Smooth muscle cell (in vitro differentiated cells): ENCODE data around the gene CCNG1. TPM values are rescaled to one million over a fixed set of nuclear protein-coding genes. Genes with fewer than 3 reads are reported as not detected.
A peak's percentile ranks its signal among the peaks of the same experiment; 100 is the strongest.

Experiments used
- DNase-seq: peaks from one replicate; lab custom pipeline; 2025; ENCODE audit not compliant: unreplicated experiment; lab: John Stamatoyannopoulos, UW
- H2AFZ ChIP-seq: fragments of 200-600 bp; sonication (generic); 2 replicates; pipeline ENCODE4 v1.6.0; 2016; ENCODE audit warnings: antibody characterized with exemption, low read depth, mild to moderate bottlenecking
- H3F3A ChIP-seq: fragments of 200-600 bp; sonication (generic); 2 replicates; pipeline ENCODE4 v1.6.0; 2017; ENCODE audit warnings: antibody characterized with exemption, low read depth
- H3K27ac ChIP-seq: fragments of 200-600 bp; sonication (generic); 2 replicates; pipeline ENCODE4 v1.5.1; 2016; ENCODE audit warnings: low read depth, mild to moderate bottlenecking
- H3K27me3 ChIP-seq: fragments of 200-600 bp; sonication (generic); 2 replicates; pipeline ENCODE4 v1.6.1; 2016; ENCODE audit warnings: low read depth, mild to moderate bottlenecking
- H3K36me3 ChIP-seq: fragments of 200-600 bp; sonication (generic); 2 replicates; pipeline ENCODE4 v1.5.1; 2016; ENCODE audit warnings: low read depth
- H3K4me1 ChIP-seq: fragments of 200-600 bp; sonication (generic); 2 replicates; pipeline ENCODE4 v1.5.1; 2016; ENCODE audit warnings: low read depth
- H3K4me2 ChIP-seq: fragments of 200-600 bp; sonication (generic); 2 replicates; pipeline ENCODE4 v1.6.0; 2016; ENCODE audit warnings: mild to moderate bottlenecking
- H3K4me3 ChIP-seq: fragments of 200-600 bp; sonication (generic); 2 replicates; pipeline ENCODE4 v1.5.1; 2016; ENCODE audit warnings: mild to moderate bottlenecking
- H3K79me2 ChIP-seq: fragments of 200-600 bp; sonication (generic); 2 replicates; pipeline ENCODE4 v1.6.0; 2016; ENCODE audit warnings: low read depth, mild to moderate bottlenecking
- H3K9ac ChIP-seq: fragments of 200-600 bp; sonication (generic); 2 replicates; pipeline ENCODE4 v1.6.0; 2016; ENCODE audit warnings: low read depth
- H3K9me3 ChIP-seq: fragments of 200-600 bp; sonication (generic); replicated peaks from 2 replicates; pipeline ENCODE4 v1.5.1; 2016; ENCODE audit warnings: low read depth
- H4K20me1 ChIP-seq: fragments of 200-600 bp; sonication (generic); 2 replicates; pipeline ENCODE4 v1.6.0; 2016; ENCODE audit warnings: low read depth
- CTCF ChIP-seq: fragments of 200-600 bp; sonication (generic); IDR thresholded peaks from 2 replicates; pipeline ENCODE4 v1.5.1; 2017; ENCODE audit warnings: borderline replicate concordance, mild to moderate bottlenecking, antibody characterized with exemption; ENCODE audit not compliant: insufficient read depth, poor library complexity, severe bottlenecking
- WGBS: methylation state at CpG from one replicate; pipeline ENCODE4 v1.1.7; 2016; ENCODE audit warnings: low lambda C conversion rate; 5-methylcytosine and 5-hydroxymethylcytosine counted together
- polyA plus RNA-seq: library from polyadenylated mRNA; unstranded; fragments of >200 nt; fragmentation: Nextera tagmentation; extraction: Ambion mirVana; gene quantifications from 2 replicates; pipeline ENCODE4 v1.2.1, GENCODE V29; 2016
- total RNA-seq: library from RNA; depleted of rRNA; stranded (reverse); fragments of >200 nt; gene quantifications from 2 replicates; pipeline ENCODE4 v1.2.3, GENCODE V29; 2014

The CCNG1 gene
- total and polyA plus RNA-seq, 2 experiments from 2014 or later = 114 to 247 TPM

GRCh38 chr5:163467682-163468081 lies 30.3 kb downstream of the CCNG1 start:
- WGBS = 98% methylated on average over 4 of the region's 4 CpGs
- no peak overlapping the region for H3K4me3 ChIP-seq
- no peaks in the 10 kb centered on the region for H3K27me3 ChIP-seq
- peaks cover 9% of the 10 kb centered on the region for H3K79me2 ChIP-seq
- no peaks in the 10 kb centered on the region for H4K20me1 ChIP-seq
- no peak for DNase-seq
- H3F3A ChIP-seq = no peaks in the 10 kb centered on the region
- no peaks in the 10 kb centered on the region for H3K36me3 ChIP-seq
- no peak for TF ChIP-seq CTCF
- no peak overlapping the region for H3K4me2 ChIP-seq
- no peak overlapping the region for H3K9ac ChIP-seq
- peaks cover 4% of the 10 kb centered on the region for H3K4me1 ChIP-seq
- no peak overlapping the region for H3K27ac ChIP-seq
- H2AFZ ChIP-seq = no peak overlapping the region
- H3K9me3 ChIP-seq = no peaks in the 10 kb centered on the region

GRCh38 chr5:163473635-163474243 lies 36.3 kb downstream of the CCNG1 start:
- H3K9ac ChIP-seq = no peak overlapping the region
- H3F3A ChIP-seq = no peaks in the 10 kb centered on the region
- H3K79me2 ChIP-seq = no peaks in the 10 kb centered on the region
- H3K36me3 ChIP-seq = no peaks in the 10 kb centered on the region
- H3K9me3 ChIP-seq = no peaks in the 10 kb centered on the region
- H3K4me2 ChIP-seq = no peak overlapping the region
- H3K4me3 ChIP-seq = no peak overlapping the region
- H3K4me1 ChIP-seq = no peaks in the 10 kb centered on the region
- WGBS = 94% methylated on average over 3 of the region's 3 CpGs
- no peaks in the 10 kb centered on the region for H4K20me1 ChIP-seq
- peak; percentile 36 for TF ChIP-seq CTCF
- H3K27ac ChIP-seq = no peak overlapping the region
- no peak overlapping the region for H2AFZ ChIP-seq
- DNase-seq = no peak
- H3K27me3 ChIP-seq = no peaks in the 10 kb centered on the region

GRCh38 chr5:163475411-163475810 lies 38.0 kb downstream of the CCNG1 start:
- Histone ChIP-seq H3K36me3 (no peaks in the 10 kb centered on the region), H3K4me3 (no peak overlapping the region), H3F3A (no peaks in the 10 kb centered on the region), H3K9me3 (no peaks in the 10 kb centered on the region), H4K20me1 (no peaks in the 10 kb centered on the region), H3K79me2 (no peaks in the 10 kb centered on the region), H3K27me3 (no peaks in the 10 kb centered on the region), H3K4me2 (no peak overlapping the region), H3K4me1 (no peaks in the 10 kb centered on the region), H2AFZ (no peak overlapping the region), H3K27ac (no peak overlapping the region), H3K9ac (no peak overlapping the region)
- no peak for DNase-seq
- no peak for TF ChIP-seq CTCF
- WGBS = 81% methylated on average over 2 of the region's 2 CpGs
